ENCODE results near the gene PREP.

PREP gene

GRCh38 chr6:105364243-105364642 is 38.6 kb downstream of the PREP start:
- Histone ChIP-seq H3K79me2 (ENCODE audit: control insufficient read depth, low read length) (no peaks in the 10 kb centered on the region), H3K27ac (ENCODE audit: low read depth, low read length) (no peak overlapping the region), H3K4me2 (ENCODE audit: low read length) (no peak overlapping the region), H3K36me3 (ENCODE audit: control insufficient read depth, low read length) (peaks cover 28% of the 10 kb centered on the region), H3K4me3 (ENCODE audit: low read length) (no peak overlapping the region), H4K20me1 (ENCODE audit: control insufficient read depth, insufficient read depth, low read depth, low read length) (no peaks in the 10 kb centered on the region), H3K9me2 (replicated peaks; ENCODE audit: control insufficient read depth, low read length) (no peaks in the 10 kb centered on the region), H3F3A (ENCODE audit: control insufficient read depth, insufficient read depth) (no peaks in the 10 kb centered on the region), H3K27me3 (ENCODE audit: control insufficient read depth, low read length) (no peaks in the 10 kb centered on the region), H3K4me1 (ENCODE audit: control insufficient read depth, low read length) (no peaks in the 10 kb centered on the region), H3K9me3 (ENCODE audit: control insufficient read depth, insufficient read depth, low read length) (no peaks in the 10 kb centered on the region)
- TF ChIP-seq EZH2phosphoT487 (IDR thresholded peaks at IDR 0.05; ENCODE audit: borderline replicate concordance, low read length) (no peak), CTCF (IDR thresholded peaks at IDR 0.05; ENCODE audit: low read depth, low read length, poor library complexity, severe bottlenecking) (no peak)

- Histone ChIP-seq H3K9me2 (replicated peaks; ENCODE audit: control insufficient read depth, low read length) (no peaks in the 10 kb centered on the region; the same call in 1 of the 2 replicates), H3K9me3 (ENCODE audit: control insufficient read depth, insufficient read depth, low read length) (no peaks in the 10 kb centered on the region), H3K36me3 (ENCODE audit: control insufficient read depth, low read length) (peaks cover 30% of the 10 kb centered on the region), H3K4me3 (ENCODE audit: low read length) (no peak overlapping the region), H3K79me2 (ENCODE audit: control insufficient read depth, low read length) (no peaks in the 10 kb centered on the region), H3K27ac (ENCODE audit: low read depth, low read length) (no peak overlapping the region), H4K20me1 (ENCODE audit: control insufficient read depth, insufficient read depth, low read depth, low read length) (no peaks in the 10 kb centered on the region), H3F3A (ENCODE audit: control insufficient read depth, insufficient read depth) (no peaks in the 10 kb centered on the region), H3K4me2 (ENCODE audit: low read length) (no peak overlapping the region), H3K4me1 (ENCODE audit: control insufficient read depth, low read length) (no peaks in the 10 kb centered on the region), H3K27me3 (ENCODE audit: control insufficient read depth, low read length) (no peaks in the 10 kb centered on the region)
- TF ChIP-seq EZH2phosphoT487 (IDR thresholded peaks at IDR 0.05; ENCODE audit: borderline replicate concordance, low read length) (no peak), CTCF (IDR thresholded peaks at IDR 0.05; ENCODE audit: low read depth, low read length, poor library complexity, severe bottlenecking) (no peak)
Measured at GRCh38 chr6:105363100-105363754, 39.7 kb downstream of the PREP start.

- no peaks in the 10 kb centered on the region for H4K20me1 ChIP-seq (ENCODE audit: control insufficient read depth, insufficient read depth, low read depth, low read length)
- no peak for TF ChIP-seq EZH2phosphoT487 (IDR thresholded peaks at IDR 0.05; ENCODE audit: borderline replicate concordance, low read length)
- no peak for TF ChIP-seq CTCF (IDR thresholded peaks at IDR 0.05; ENCODE audit: low read depth, low read length, poor library complexity, severe bottlenecking)
- H3K9me2 ChIP-seq (replicated peaks; ENCODE audit: control insufficient read depth, low read length), result no peaks in the 10 kb centered on the region; the same call in 1 of the 2 replicates
- H3F3A ChIP-seq (ENCODE audit: control insufficient read depth, insufficient read depth), result no peaks in the 10 kb centered on the region
- no peak overlapping the region for H3K27ac ChIP-seq (ENCODE audit: low read depth, low read length)
- no peaks in the 10 kb centered on the region for H3K79me2 ChIP-seq (ENCODE audit: control insufficient read depth, low read length)
- H3K4me2 ChIP-seq (ENCODE audit: low read length), result no peak overlapping the region
- H3K27me3 ChIP-seq (ENCODE audit: control insufficient read depth, low read length), result no peaks in the 10 kb centered on the region
- no peaks in the 10 kb centered on the region for H3K4me1 ChIP-seq (ENCODE audit: control insufficient read depth, low read length)
- no peaks in the 10 kb centered on the region for H3K9me3 ChIP-seq (ENCODE audit: control insufficient read depth, insufficient read depth, low read length)
- H3K36me3 ChIP-seq (ENCODE audit: control insufficient read depth, low read length), result peaks cover 31% of the 10 kb centered on the region
- no peak overlapping the region for H3K4me3 ChIP-seq (ENCODE audit: low read length)
Measured at GRCh38 chr6:105359419-105360370, 43.2 kb downstream of the PREP start.

All from DOHH2 (cell line).